SHP77 (cell line): ENCODE data around the gene POLN.
"Not testable (repeated sequence)": the region's sequence is repeated elsewhere in the genome, so short reads cannot be mapped to it uniquely, and the experiment has no call there.

Experiments used
- DNase-seq, 2 experiments: peaks; one replicate each; lab custom pipeline; 2025; lab: John Stamatoyannopoulos, UW

Gene POLN

DNA sequence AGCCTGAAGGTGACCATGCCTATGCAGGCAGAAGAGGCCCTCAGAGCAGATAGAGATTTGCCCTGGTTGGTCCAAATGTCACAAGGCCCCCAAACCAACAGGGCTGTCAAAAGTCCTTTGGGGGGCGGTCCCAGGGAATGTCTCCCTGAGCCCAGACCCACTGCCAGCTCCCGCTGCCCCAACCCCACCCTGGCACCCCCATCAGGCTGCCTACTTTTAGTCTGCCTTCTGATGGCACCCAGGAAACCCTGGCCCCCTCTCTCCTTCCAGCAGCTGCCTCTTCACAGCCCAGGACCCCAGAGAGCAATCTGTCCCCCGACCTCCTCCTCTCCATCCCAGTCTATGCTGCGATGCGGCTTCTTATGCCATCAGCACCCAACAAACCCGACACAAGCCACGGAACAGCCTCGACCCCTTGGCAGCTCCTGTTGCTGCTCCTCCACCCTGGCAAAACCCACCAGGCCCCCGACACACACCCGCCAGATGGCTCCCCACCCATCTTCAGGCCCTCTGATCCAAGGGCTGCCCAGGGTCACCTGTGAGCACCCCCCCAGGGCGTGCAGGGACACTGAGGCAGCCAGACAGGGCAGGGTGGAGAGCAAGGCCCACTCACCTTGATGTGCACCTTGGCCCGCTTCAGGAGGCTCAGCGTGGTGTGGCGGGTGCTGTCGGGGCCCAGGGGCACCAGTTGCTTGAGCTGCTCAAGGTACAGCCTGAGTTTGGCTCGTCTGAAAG is 10.0 kb upstream of the POLN start:
- no peak for DNase-seq

DNA sequence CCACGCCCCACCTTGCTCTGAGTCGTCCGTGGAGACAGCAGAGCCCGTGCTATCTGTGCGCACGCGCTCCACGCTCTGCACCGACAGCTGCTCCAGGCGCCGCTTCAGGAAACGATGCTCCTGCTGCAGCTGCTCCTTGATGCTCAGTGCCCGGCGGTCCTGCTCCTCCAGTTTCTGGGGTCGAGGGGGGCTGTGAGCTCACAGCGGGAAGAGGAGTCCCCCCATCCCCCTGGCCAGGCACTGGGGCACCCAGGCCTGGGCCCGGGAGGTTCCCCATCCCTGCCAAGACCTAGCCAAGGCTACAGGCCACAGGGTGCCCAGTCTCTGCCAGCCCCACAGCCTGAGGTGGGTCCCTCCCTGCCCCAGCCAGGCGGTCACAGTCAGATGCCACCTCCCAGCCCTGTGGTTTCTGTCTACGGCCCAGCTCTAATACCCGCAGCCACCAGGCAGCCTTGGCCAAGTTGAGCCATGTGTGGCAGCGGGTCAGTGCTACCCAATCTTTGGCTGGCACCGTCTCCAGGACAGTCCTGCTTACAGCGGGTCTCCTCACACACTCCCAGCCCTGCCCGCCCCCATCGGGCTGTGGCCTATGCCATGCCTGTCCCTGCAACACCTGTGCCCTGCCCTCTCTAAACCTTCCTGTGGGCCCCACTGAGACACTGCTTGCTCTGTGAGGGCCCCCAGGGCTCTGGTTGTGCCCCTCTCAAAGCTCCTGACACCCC is 9.3 kb upstream of the POLN start:
- no peak for DNase-seq

GRCh38 chr4:2250357-2251072 is 8.6 kb upstream of the POLN start:
- no peak for DNase-seq

DNA sequence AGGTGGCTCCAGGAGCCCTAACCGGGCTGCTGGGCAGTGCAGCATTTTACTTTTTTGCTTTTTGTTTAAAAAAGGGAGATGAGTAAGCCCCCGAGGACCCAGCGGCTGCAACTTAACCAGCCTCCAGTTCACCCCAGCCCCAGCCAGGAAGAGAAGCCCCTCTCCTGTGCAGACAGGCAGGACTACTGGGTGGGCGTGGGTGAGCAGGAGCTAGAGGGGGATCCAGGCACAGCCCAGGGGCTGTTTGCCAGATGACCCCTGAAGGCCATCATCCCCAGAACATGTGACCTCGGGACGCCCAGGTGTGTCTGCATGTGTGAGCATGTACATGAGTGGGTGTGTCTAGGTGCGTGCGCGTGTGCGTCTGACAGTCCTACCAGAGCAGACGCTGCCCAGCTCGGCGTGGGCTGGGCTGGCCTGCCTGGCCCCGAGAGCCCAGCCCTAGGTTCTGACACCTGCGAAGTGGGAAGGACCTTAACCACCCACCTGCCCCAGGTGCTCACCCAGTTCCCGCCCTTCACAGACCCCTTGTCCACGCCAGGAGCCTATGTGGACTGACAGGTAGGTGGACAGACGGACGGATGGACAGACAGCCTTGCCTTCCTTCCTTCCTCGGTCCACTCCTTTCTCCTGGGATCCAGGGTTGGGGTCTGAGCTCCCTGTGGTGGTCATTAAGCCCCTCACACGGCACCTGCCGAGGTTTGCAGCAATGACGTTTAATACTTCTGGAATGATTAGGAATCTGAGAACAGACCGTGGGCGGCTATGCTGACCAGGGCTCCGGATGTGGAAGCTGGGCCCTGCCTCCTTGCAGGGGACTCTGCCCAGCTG is 7.8 kb upstream of the POLN start:
- DNase-seq: no peak

GRCh38 chr4:2248821-2249261 is 6.9 kb upstream of the POLN start:
- no peak for DNase-seq

DNA sequence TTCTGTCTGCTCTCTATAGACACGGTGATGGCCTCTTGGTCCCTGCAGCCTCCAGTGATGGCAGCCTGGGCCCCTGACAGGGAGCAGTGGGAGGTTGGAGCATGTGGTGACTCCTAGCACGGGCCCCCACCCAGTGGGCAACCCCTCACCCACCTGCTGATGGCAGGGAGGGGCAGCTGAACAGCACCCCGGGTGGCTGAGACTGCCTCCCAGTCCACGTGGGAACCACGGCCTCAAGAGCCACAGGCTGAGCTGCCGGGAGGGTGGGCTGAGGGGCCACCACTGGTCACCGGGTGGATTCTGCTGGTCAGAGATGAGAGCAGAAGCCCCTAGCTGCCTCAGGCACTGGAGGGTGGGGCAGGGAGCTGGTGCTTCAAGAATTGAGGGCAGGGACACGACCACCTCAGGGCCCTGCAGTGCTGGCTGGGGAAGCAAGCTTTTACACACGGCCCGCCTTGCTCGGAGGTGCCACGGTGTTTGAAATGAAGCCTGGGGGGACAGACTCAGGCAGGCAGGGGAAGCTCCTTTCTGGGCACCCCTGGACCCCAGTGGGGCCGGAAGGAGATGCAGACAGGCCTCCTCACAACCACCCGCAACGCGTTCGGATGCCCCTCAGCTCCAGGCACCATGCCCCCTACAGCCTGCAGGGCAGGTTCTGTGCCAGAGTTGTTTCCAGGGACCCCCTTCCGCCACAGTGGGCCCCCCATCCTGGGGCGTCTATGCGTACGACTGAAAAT is 6.3 kb upstream of the POLN start:
- DNase-seq: no peak

GRCh38 chr4:2247128-2248043 is 5.5 kb upstream of the POLN start:
- DNase-seq: no peak

- DNase-seq: no peak
Measured at GRCh38 chr4:2246384-2247127, 4.6 kb upstream of the POLN start.

GRCh38 chr4:2245787-2246275 is 3.9 kb upstream of the POLN start:
- no peak for DNase-seq

DNA sequence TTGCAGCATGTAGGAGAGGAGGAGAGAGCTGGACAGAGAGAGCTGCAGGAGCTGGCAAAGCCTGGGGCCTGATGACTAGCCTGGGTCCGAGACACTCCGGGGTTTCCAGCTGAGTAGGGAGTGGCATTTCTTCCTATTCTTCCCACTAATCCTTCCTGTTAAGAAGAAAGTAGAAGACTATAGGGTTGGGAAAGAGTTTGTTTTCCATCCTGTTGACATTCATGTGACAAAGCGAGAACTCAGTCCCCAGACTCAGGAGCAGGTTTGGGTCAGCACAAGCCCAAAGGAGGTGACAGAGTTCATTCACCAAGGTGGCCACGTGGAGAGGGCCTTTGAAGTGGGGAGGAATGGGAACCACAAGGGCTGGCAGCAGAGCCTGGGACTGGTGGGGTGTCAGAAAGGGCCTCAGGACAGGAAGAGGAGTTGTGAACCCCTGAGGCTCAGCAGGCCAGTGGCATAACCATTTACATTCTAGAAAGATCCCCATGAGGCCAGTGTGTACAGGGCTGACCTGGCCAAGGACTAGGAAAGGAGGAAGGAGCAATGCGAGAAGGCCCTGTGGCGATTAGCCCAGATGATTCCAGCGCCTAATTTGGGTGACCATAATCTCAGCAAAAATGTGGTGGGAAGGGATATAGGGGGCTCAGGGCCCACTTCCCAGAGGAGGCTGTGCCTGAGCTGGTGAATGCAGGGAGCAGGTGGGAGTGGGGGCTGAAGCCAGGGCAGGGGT is 3.3 kb upstream of the POLN start:
- DNase-seq: no peak

GRCh38 chr4:2243681-2244380 is 1.9 kb upstream of the POLN start:
- no peak for DNase-seq

DNA sequence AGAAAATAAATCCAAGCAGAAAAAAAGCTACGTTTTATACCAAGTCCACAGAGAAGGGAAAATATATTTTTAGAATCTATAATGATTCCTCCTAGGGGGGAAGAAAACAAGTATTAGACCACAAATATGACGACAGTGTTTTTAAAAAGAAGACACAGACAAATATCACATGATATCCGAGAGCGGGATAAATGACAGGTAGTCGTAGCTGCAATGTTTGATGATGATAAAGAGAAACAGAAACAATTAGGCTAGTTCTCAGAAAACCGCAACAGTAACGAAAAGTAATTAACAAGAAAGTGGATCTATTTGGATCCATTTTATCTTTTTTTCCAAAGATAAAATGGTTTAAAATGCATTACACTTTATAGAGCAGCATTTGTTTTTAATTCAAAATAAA is 918 bp downstream of the POLN start:
- DNase-seq: no peak

- DNase-seq: no peak
Measured at GRCh38 chr4:2236944-2237666, 4.8 kb downstream of the POLN start.

- DNase-seq: no peak
Measured at GRCh38 chr4:2231082-2231481, 10.8 kb downstream of the POLN start.

- no peak for DNase-seq
Measured at GRCh38 chr4:2226261-2226660, 15.7 kb downstream of the POLN start.

DNA sequence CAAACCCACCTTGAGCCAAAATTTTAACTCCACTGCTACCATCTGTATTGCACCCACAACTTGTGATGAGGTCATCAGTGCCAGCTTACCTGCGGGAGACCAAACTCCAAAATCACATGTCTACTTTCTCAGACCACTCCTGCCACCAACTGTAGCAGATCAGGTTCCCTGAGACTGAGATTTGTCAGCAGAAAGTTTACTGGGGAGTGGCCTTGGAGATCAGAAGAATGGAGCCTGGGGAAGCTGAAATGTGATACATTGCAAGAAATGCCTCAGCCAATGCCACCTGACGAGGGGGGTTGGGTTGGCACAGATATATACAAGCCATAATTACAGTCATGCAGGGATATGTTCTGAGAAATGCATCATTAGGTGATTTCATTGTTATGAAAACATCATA is 19.1 kb downstream of the POLN start:
- DNase-seq: no peak

GRCh38 chr4:2221378-2221777 is 20.5 kb downstream of the POLN start:
- not testable (repeated sequence) for DNase-seq
